K562 (cell line): ENCODE results near the gene XYLB.

Source experiments
- CREB3 ChIP-seq: fragments of 450-650 bp; conservative IDR thresholded peaks from 2 replicates; pipeline ENCODE4 v1.6.1; 2016; ENCODE audit warnings: missing genetic modification characterization, low read depth, mild to moderate bottlenecking, missing compliant biosample characterization, moderate library complexity
- SP1 ChIP-seq: sonication (generic); formaldehyde crosslinking; IDR thresholded peaks from 2 replicates; pipeline ENCODE4 v1.8.1; 2022; ENCODE audit warnings: mild to moderate bottlenecking, missing genetic modification reagents

GRCh38 chr3:38313263-38313662, 33.3 kb upstream of the XYLB start:
- TF ChIP-seq CREB3 (tag) (no peak), SP1 (CRISPR knock-in tag) (no peak)
